ENCODE results near the gene P2RX2.

P2RX2 gene

DNA sequence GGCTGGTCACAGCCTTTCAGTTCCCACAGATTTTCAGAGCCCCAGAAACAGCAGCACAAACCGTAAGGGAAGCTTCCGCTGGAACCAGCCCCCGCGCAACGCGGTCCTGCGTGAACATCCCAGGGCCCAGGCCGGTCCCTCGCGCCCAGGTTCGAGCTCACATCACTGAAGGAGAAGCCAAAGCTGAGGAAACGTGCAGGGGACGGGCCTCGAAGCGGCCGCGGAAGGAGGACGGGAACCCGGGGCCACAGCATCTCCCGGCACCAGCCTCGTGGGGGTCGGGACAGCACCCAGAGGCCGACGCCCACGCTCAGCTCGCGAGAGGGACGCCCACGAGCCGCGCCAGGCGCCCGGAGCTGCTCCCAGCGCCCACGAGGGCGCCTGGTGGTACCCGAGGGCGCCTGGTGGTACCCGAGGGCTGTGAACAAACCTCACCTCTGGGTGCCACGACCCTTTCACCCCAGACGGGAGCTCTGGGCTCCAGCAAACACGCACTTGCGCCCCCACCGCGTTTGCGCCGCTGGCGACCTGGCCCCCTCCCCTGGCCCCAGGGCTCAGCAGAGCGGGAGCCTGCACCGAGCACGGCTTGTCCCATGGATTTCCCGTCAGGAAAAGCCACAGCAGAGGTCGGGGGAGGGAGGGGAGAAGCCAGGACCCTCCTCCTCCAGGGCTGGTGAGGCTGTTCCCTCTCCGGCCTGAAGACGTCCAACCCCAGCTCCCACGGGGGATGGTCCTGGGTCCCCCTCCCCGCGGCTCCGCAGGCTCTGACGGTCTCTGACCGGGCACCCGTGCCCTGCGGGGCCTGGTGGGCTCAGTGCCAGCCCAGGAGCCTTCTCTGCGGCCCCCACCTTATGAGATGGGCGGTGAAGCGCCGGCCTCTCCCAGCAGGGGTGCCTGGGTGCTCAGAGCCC is 15.1 kb upstream of the P2RX2 start:
- DNase-seq (ENCODE audit: low spot score) = no peak

DNA sequence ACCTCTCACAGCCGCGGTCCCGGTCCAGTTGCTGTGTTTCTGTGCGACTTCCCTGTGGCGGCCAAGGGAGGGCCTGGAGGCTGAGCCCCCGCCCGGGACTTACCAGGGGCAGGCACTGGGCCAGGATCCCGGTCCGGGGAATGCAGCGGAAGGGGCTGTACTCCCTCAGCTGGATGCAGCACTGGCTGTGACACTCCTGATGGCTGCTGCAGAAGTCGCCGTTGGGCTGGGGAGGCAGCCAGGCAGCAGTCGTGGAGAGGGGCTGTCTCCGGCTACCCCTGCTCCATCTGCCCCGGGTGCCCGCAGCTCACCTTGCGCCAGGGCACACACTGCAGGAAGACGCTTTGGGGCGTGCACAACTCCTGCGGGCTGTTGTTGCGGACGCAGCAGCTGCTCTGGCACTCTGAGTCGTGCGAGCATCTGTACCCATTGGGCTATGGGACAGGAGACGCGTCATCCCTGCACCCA is 14.4 kb upstream of the P2RX2 start:
- DNase-seq (ENCODE audit: low spot score) = no peak

DNA sequence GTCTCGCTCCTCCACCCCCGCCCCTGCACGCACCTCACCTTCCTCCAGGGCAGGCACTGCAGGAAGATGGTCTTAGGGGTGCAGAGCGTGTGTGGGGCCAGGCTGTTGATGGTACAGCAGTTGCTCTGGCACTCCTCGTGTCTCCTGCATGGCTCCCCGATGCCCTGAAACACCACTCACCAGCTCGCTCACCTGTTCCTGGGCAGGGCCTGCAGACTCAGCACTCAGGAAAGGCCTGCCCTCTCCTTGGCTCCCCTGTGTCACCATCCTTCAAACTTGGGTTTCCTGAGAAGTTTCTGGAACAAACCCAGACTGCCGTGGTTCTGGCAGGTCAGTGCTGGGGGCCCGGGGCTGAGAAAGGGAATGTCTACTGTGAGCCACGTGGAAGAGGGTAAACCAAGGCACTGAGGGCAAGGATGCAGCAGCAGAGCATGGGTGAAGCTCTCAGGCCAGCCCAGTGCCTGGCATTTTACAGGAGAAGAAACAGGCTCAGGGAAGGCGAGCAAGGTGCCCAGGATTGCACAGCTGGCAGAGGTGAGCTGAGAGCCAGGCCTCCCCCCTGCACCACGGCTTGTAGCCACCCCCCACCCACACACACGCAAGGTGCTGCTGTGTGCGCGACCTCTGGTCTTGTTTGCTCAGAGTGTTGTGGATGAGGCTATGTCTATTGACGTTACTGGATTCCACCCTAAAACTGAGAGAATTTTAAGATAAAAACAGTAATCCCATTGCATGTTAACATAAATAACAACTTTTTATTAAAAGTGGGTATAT is 13.7 kb upstream of the P2RX2 start:
- DNase-seq (ENCODE audit: low spot score) = no peak

DNA sequence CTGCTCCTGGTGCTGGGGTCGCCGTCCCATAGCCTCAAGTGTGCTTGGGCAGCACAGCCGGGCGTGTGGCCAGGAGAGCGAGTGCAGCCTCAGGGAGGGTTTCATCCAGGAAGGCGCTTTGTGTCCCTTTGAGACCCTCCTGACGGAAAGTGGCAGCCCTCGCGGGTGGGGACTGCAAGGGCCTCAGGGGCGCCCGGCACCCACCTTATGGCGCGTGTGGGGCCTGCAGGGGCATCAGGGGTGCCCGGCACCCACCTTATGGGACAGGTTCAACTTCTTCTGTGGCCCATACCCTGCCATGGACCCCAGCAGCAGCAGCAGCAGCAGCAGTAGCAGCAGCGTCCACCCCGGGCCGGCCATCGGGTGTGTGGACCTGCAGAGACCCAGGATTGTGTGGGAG is 12.7 kb upstream of the P2RX2 start:
- no peak for DNase-seq (ENCODE audit: low spot score)

DNA sequence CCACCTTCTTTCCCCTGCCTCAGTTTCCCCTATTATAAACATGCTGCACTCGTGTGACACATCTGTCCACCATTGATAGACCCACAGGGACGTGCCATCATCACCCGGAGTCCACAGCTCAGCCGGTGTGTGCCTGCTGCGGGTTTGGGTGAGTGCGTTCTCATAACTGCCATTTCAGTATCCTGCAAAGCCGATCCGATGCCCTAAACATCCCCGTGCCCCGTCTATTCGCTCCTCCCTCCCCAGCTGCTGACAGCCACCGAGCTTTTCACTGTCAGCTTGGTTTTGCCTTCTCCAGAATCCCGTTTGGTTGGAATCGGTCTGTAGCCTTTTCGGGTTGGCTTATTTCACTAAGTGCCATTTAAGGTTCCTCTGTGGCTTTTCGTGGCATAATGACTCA is 12.1 kb upstream of the P2RX2 start:
- no peak for DNase-seq (ENCODE audit: low spot score)

DNA sequence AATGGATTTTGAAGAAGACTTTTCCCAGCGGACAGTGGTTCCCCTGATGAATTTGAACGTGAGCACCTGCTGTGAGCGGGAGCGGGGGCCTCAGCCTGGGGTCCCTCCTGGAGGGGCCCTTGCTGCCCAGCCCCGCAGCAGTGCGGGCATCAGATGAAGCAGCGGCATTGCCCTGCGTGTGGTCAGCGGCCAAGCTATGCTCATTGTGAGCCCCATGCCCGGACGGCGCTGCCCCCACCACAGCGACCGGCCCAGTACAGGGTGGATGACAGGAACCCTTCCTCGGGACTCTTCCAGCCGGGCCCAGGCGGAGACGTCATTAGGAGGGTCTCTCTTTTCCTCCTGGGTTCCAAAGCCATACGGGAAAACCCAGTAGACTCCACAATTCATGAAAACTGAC is 11.6 kb upstream of the P2RX2 start:
- no peak for DNase-seq (ENCODE audit: low spot score)

DNA sequence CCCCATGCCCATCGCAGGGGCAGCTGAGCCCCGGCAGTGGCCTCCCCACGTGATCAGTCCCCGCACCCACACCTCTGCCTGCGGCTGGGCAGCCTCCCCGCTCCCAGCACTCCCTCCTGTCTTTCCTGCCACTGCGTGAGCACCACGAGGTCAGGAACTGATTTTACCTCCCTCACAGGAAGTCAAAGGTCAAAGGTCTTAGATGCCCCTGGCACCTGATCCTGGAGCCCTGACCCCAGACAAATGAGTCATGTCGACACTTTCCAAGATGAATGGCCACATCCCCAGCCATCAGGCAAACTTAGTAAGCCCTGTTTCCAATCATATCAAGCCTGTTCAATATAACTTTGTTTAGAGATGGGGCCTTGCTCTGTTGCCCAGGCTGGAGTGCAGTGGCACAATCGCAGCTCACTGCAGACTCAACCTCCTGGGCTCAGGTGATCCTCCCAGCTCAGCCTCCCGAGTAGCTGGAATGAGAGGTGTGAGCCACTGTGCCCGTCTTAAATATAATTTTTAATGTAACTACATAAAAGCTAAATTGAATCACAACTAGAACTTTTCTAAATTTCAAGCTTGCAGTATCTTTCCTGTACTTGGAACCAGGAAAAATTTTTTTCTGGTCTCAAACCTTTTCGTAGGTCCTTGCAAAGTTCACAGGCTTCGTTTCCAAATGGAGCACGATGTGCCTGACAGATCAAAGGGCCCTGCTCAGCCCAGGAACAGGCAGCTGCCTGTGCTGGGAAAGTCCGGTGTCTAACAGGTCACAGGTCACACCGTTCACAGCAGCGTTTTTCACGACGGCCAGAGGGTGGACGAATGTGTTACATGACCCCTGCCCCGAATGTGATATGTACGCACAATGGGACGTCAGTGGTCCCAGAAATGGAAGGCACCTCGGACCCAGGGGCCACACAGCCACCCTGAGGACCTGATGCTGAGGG is 10.1 kb upstream of the P2RX2 start:
- DNase-seq (ENCODE audit: low spot score) = no peak

DNA sequence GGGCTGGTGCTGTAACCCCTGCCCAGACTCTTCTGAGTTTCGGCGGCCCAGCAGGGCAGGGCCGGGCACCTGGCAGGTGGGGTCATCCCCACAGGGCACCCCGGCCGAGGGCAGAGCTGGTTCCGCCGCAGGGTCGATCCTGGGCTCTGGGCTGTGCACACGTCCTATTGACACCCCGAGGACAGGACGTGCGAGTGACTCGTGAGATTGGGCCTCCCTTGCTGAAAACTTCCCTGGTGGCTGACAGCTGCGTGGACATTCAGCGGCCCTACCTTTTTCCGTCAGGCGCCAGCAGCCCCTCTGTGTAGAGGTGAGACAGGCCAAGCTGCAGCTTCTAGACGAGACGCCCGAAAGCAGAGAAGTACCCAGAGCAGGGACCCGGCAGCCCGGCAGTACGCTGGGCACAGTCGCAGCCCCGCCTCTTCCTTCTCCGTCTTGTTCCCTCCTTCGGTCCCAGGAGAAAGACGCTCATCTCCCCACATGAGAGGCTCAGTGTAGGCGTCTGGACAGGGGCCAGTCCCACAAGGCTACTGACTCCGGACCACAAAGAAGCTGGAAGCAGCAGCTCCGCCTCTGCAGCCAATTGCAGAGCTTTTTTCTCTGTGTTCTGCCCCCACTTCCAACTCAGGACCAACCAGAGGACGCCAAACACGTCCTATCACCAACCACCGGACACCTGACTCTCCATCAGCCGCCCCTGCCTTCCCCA is 8.4 kb upstream of the P2RX2 start, which contains the start of gene LRCOL1:
Gene LRCOL1, minus strand, starts transcription at position 532 of the 709 bp plus-strand sequence. CDS start 4,331 bp downstream, outside the sequence.
- DNase-seq (ENCODE audit: low spot score) = no peak

DNA sequence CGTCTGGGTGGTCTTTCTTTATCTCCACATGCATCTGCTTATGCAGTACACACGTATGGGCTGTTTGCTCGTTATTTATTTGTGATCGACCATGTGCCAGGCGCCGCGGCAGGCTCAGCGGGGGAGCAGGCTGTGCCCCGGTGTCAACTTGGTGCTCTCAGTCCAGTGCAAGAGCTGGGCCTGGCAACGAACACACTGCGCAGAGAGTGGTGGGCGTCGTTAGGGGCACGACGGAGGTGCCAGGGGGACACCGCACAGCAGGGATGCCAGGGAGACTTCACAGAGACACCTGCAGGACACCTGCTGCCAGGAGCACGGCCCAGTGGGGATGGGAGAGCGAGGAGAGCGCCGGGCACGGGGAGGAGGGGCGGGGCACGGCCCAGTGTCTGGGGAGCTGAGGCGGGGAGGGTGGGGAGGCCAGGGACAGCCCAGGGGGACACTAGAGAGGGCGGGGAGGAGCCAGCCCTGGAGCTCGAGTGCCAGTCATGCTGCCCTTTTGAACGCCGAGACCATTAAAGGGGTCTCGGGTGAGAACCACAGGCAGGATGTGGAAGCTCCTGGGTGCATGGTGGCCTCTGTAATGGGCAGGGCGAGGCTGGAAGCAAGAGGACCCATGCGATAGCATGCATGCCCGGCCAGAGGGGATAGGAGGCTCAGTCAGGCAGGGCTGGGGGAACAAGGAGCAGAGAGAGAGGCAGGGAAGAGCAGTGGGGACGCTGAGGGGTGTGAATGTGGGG is 7.5 kb upstream of the P2RX2 start:
- DNase-seq (ENCODE audit: low spot score) = no peak

DNA sequence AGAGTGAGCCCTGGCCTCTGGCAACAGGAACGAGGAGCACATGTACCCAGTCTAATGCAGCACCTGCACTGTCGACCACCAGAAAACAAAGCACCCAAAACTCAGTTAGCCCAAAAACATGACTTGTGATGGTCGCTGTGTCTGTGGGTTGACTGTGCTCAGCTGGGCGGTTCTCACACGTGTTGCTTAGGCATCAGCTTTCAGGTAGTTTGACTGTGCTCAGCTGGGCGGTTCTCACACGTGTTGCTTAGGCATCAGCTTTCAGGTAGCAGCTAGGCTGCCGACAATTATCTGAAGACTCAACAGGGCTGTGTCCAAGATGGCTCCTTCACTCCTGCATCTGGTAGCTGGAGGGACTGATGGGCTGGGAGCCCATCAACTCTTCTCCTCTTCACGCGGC is 7.0 kb upstream of the P2RX2 start:
- DNase-seq (ENCODE audit: low spot score) = no peak

DNA sequence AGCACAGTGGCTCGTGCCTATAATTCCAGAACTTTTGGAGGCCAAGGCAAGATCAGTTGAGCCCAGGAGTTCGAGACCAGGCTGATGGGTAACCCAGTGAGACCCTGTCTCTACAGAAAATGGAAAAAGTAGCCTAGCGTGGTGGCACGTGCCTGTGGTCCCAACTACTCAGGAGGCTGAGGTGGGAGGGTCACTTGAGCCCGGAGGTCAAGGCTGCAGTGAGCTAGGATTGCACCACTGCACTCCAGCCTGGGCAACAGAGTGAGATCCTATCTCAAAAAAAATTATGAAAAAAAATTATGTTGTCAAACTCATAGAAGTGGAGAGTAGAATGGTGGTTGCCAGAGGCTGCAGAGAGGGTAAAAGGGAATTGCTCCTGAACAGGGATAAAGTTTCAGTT is 4.5 kb upstream of the P2RX2 start:
- no peak for DNase-seq (ENCODE audit: low spot score)

DNA sequence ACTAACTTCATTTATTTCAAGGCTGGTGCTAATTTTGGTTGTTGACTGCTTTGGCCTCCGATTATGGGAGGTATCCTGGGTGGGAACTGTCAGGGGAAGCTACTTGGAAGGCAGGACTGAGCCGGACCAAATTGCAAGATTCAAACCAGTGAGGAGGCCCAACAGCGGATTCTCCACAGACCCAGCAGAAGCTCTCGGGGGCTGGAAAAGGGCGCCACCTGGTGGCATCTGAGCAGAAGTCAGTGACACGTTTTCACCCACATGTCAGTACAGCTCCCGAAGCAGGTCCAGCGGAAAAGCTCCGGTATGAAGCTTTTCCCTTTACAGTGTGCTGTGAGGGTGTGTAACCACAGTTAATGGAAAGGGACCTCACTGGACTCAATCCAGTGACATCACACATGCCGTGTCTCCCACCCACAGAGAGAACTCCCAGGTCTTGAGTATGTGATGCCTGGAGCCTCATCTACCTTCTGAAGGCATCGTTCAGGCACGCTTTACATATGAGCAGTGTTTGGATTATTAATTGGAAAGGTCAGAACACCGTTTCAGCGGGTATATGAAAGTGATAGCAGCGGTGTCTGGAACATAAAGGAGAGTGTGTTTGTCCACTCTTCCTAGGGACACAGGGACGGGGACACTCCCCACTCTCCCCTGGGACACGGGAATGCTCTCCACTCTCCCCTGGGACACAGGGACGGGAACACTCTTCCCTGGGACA is 3.6 kb upstream of the P2RX2 start:
- DNase-seq (ENCODE audit: low spot score) = peak; percentile 71

DNA sequence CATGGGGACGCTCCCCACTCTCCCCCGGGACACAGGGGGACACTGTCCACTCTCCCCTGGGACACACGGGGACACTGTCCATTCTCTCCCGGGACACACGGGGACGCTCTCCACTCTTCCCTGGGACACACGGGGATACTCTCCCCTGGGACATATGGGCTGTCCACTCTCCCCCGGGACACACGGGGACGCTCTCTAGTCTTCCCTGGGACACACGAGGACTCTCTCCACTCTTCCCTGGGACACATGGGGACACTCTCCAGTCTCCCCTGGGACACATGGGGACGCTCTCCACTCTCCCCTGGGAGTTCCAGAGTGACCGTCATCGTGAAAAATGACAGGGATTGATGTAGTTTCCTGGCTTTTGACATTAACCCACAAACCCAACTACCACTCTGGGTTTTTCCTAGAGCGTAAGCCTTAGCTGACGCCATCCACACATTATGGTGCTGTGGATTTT is 3.0 kb upstream of the P2RX2 start:
- no peak for DNase-seq (ENCODE audit: low spot score)

DNA sequence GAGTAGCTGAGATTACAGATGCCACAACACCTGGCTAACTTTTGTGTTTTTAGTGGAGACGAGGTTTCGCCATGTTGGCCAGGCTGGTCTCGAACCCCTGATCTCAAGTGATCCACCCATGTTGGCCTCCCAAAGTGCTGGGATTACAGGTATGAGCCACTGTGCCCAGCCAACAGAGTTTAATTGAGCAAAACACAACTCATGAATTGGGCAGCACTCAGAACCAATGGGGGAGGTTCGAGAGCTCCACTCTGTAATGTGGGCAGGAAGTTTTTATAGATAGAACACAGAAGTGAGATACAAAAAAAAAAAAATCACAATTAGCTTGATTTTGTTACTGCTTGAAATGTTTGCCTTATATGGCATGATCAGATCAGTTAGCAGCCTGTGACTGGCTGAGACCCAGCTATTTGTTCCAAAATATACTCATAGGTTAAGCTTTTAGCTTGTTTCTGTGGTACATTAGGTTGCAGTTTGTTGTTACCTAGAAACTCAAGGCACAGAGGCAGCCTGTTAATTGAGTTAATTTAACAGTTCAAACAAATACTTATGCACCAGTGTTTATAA is 1.4 kb upstream of the P2RX2 start:
- no peak for DNase-seq (ENCODE audit: low spot score)

DNA sequence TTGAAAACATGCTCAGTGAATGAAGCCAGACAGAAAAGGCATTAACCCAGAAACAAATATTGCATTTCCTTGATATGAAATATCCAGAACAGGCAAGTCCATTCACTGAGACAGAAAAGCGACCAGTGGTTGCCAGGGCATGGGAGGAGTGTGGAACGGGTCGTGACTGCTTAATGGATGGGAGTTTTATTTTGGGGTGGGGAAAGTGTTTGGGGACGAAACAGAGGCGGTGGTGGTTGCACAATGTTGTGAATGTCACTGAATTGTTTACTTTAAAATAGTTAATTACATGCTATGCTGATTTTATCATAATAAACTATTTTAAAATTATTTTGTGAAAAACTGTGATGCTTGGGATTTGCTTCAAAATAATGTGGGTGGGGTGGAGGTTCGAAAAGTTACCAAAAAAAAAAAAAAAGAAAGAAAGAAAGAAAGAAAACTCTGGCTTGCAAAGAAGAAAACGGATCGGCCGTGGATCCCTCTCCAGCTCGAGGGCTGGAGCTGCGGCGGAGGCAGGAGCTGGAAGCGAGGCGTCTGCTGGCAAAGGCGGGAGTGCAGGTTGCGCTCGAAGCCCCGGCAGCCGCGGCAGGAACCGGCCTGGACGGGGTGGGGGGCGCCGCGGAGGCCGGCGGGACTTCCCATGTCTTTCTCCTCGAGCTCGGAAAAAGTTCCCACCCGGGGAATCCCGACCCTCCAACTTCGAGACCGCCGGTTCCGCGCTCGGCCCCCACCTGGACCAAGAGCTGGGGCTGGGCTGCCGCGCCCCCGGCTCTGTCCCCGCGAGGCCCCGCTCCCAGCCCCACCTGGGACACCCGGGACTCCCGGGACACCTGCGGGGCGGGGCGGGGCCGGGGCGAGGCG is 524 bp upstream of the P2RX2 start:
- no peak for DNase-seq (ENCODE audit: low spot score)

DNA sequence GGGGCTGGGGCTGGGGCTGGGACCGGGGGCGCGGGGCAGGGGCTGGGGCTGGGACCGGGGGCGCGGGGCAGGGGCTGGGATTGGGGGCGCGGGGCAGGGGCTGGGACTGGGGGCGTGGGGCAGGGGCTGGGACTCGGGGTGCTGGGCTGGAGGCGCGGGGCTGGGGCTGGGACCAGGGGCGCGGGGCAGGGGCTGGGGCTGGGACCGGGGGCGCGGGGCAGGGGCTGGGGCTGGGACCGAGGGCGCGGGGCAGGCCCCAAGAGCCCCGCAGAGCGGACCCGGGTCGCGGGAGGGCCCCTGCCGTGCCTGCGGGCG is 452 bp downstream of the P2RX2 start:
- no peak for DNase-seq (ENCODE audit: low spot score)

DNA sequence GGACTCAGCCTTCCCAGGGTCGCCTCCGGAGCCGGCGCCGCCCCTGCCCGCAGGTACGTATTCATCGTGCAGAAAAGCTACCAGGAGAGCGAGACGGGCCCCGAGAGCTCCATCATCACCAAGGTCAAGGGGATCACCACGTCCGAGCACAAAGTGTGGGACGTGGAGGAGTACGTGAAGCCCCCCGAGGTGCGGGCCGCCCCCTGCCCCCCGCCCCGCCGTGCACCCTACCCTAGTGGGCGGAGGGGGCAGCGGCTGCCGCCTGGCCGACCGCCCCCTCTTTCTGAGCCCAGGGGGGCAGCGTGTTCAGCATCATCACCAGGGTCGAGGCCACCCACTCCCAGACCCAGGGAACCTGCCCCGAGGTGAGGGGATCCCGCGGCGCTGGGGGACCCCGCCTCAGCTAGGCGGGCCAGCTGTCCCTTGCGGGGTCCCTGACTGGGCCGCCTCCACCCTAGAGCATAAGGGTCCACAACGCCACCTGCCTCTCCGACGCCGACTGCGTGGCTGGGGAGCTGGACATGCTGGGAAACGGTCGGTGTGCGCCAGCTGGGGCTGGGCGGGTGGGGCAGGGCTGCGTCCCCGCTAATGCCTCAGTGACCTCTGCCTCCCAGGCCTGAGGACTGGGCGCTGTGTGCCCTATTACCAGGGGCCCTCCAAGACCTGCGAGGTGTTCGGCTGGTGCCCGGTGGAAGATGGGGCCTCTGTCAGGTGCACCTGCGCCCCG is 973 bp downstream of the P2RX2 start:
- DNase-seq (ENCODE audit: low spot score) = no peak
